K562 (cell line): ENCODE measurements around the gene EP300. TPM values are rescaled to one million over a fixed set of nuclear protein-coding genes. Genes with fewer than 3 reads are reported as not detected.

Experiments
- ATAC-seq: fragments of 200-7000 bp; cut with Tn5 transposase; 3 replicates; pipeline ENCODE4 v1.9.1; 2020; ENCODE audit warnings: moderate library complexity
- BruUV-seq: library from RNA; stranded (reverse); fragments of 400-500 nt; replicated peaks from 2 replicates; lab custom pipeline; 2021; lab: Mats Ljungman, UMichigan
- CTCF ChIA-PET: fragments of 300-600 bp; formaldehyde crosslinking; extraction: SDS; loops from one replicate; lab custom pipeline; 2021; ENCODE audit warnings: low intra/inter-chr PET ratio; lab: Yijun Ruan, JAX
- POLR2A ChIA-PET: fragments of 300-600, 350-650 bp; sonication (Branson Sonifier 250); formaldehyde crosslinking; extraction: SDS; loops from one replicate; lab custom pipeline; 2021; ENCODE audit warnings: antibody characterized with exemption, inconsistent platforms; lab: Yijun Ruan, JAX
- DNase-seq, 4 experiments: peaks; one replicate each; pipeline versions ENCODE4 v3.0.0 to v3.0.0-alpha.2; 2011 to 2018; ENCODE audit warnings: low spot score in 3 of 4, mixed read lengths in 3 of 4; ENCODE audit errors: extremely low read depth in 1 of 4
- FAIRE-seq: peaks from 2 replicates; lab custom pipeline; 2011; peaks lifted over from hg19 to GRCh38; lab: Jason Lieb, UNC
- H2AFZ ChIP-seq: 2 replicates; pipeline ENCODE4 v1.6.0; 2011; ENCODE audit warnings: low read depth, low read length, control low read depth, inconsistent platforms
- H3K27ac ChIP-seq: fragments of 200-600 bp; 3 replicates; pipeline ENCODE4 v1.8.0; 2011; ENCODE audit warnings: low read depth, mild to moderate bottlenecking, control low read depth, inconsistent platforms, low read length, moderate library complexity, mixed read lengths; ENCODE audit errors: extremely low read depth
- H3K27me3 ChIP-seq, 2 experiments: fragments of 300-600 bp in 1 of 2; 2 replicates in 1 of 2; 3 replicates in 1 of 2; pipeline versions ENCODE4 v1.6.0 to v1.8.0; 2011; ENCODE audit warnings: inconsistent platforms in 2 of 2, low read length in 2 of 2, mild to moderate bottlenecking in 1 of 2, mixed read lengths in 1 of 2, moderate library complexity in 1 of 2; ENCODE audit not compliant: control insufficient read depth in 2 of 2, insufficient read depth in 2 of 2
- H3K36me3 ChIP-seq: fragments of 300-600 bp; 3 replicates; pipeline ENCODE4 v1.8.0; 2011; ENCODE audit warnings: mild to moderate bottlenecking, low read length, inconsistent platforms; ENCODE audit not compliant: control insufficient read depth, insufficient read depth
- H3K4me1 ChIP-seq, 2 experiments: fragments of 200-600 bp in 1 of 2; replicated peaks in 1 of 2; 2 replicates in 1 of 2; 3 replicates in 1 of 2; pipeline versions ENCODE4 v1.5.1 to v1.8.0; 2011; ENCODE audit warnings: inconsistent platforms in 2 of 2, low read length in 2 of 2, mild to moderate bottlenecking in 1 of 2, mixed read lengths in 1 of 2, moderate library complexity in 1 of 2; ENCODE audit not compliant: control insufficient read depth in 2 of 2, insufficient read depth in 2 of 2
- H3K4me2 ChIP-seq: 2 replicates; pipeline ENCODE4 v1.6.1; 2011; ENCODE audit warnings: low read length, control low read depth, inconsistent platforms, mixed read lengths; ENCODE audit not compliant: insufficient read depth
- H3K4me3 ChIP-seq: fragments of 200-600 bp; sonication (generic), shearing (Covaris generic); 2 replicates; pipeline ENCODE4 v1.5.1; 2016; ENCODE audit warnings: control low read depth, inconsistent platforms
- H3K79me2 ChIP-seq: fragments of 200-600 bp; 3 replicates; pipeline ENCODE4 v1.8.0; 2011; ENCODE audit warnings: low read length, inconsistent platforms; ENCODE audit not compliant: control insufficient read depth, insufficient read depth
- H3K9ac ChIP-seq, 2 experiments: 2 replicates each; pipeline versions ENCODE4 v1.6.0 to v1.6.1; 2011; ENCODE audit warnings: low read depth in 2 of 2, low read length in 2 of 2, control low read depth in 1 of 2, inconsistent platforms in 1 of 2, mild to moderate bottlenecking in 1 of 2, mixed read lengths in 1 of 2; ENCODE audit not compliant: insufficient read depth in 1 of 2
- H3K9me1 ChIP-seq: one replicate; pipeline ENCODE4 v1.6.0; 2011; ENCODE audit warnings: inconsistent platforms, mild to moderate bottlenecking, low read length, moderate library complexity; ENCODE audit not compliant: control insufficient read depth, insufficient read depth
- H3K9me3 ChIP-seq: replicated peaks from 2 replicates; pipeline ENCODE4 v1.5.1; 2011; ENCODE audit warnings: low read depth, low read length, inconsistent platforms; ENCODE audit not compliant: control insufficient read depth, insufficient read depth
- H4K20me1 ChIP-seq: replicated peaks from 2 replicates; pipeline ENCODE4 v1.6.1; 2011; ENCODE audit warnings: low read length, inconsistent platforms, mixed read lengths; ENCODE audit not compliant: control insufficient read depth, insufficient read depth
- BMI1 ChIP-seq: fragments of 150-350 bp; IDR thresholded peaks from 2 replicates; pipeline ENCODE4 v1.6.1; 2014; ENCODE audit warnings: low read length
- DDX20 ChIP-seq: fragments of 450-650 bp; IDR thresholded peaks from 2 replicates; pipeline ENCODE4 v1.6.1; 2016; ENCODE audit warnings: missing genetic modification characterization, low read depth, mild to moderate bottlenecking, missing compliant biosample characterization, moderate library complexity
- ELF1 ChIP-seq: fragments of 200-800 bp; sonication (Bioruptor generic); IDR thresholded peaks from 2 replicates; pipeline ENCODE4 v1.6.1; 2016; ENCODE audit warnings: missing genetic modification characterization, missing compliant biosample characterization
- JUND ChIP-seq, 2 experiments: IDR thresholded peaks; 2 replicates in 1 of 2; 3 replicates in 1 of 2; pipeline ENCODE4 v1.6.1; 2011; ENCODE audit warnings: borderline replicate concordance in 2 of 2, low read depth in 2 of 2, low read length in 2 of 2, improper control_type of control experiment in 1 of 2, missing biosample characterization in 1 of 2, missing genetic modification characterization in 1 of 2, missing genetic modification reagents in 1 of 2
- MCM7 ChIP-seq, 2 experiments: fragments of 450-650 bp; IDR thresholded peaks; 2 replicates each; pipeline ENCODE4 v1.6.1; 2016 to 2018
- MIER1 ChIP-seq: fragments of 450-650 bp; IDR thresholded peaks from 2 replicates; pipeline ENCODE4 v1.6.1; 2016; ENCODE audit warnings: antibody characterized with exemption, mild to moderate bottlenecking, low read depth
- MTA2 ChIP-seq: fragments of 450-650 bp; IDR thresholded peaks from 2 replicates; pipeline ENCODE4 v1.6.1; 2016; ENCODE audit warnings: low read depth
- PHTF2 ChIP-seq: fragments of 250-450 bp; sonication (Bioruptor Pico); IDR thresholded peaks from 2 replicates; pipeline ENCODE4 v1.5.0; 2021; ENCODE audit warnings: mild to moderate bottlenecking
- POLR2H ChIP-seq: IDR thresholded peaks from 2 replicates; pipeline ENCODE4 v1.6.1; 2016; ENCODE audit warnings: missing genetic modification characterization, low read depth, mild to moderate bottlenecking, control low read depth, missing compliant biosample characterization, moderate library complexity
- STAT5A ChIP-seq: IDR thresholded peaks from 2 replicates; pipeline ENCODE4 v1.6.1; 2012; ENCODE audit warnings: low read length, inconsistent platforms, borderline replicate concordance
- TEAD2 ChIP-seq: fragments of 450-650 bp; IDR thresholded peaks from 2 replicates; pipeline ENCODE4 v1.6.1; 2016; ENCODE audit warnings: missing genetic modification characterization, control low read depth, missing compliant biosample characterization
- UBTF ChIP-seq, 2 experiments: IDR thresholded peaks; 2 replicates each; pipeline ENCODE4 v1.6.1; 2012; ENCODE audit warnings: improper control_type of control experiment in 2 of 2, low read depth in 2 of 2, low read length in 2 of 2, borderline replicate concordance in 1 of 2
- WGBS: fragments of 100-300 bp; shearing (Covaris generic); methylation state at CpG from one replicate; pipeline ENCODE4 v1.1.6; 2016; ENCODE audit warnings: low coverage, mixed read lengths; ENCODE audit not compliant: insufficient coverage; ENCODE audit errors: missing lambda C conversion rate; 5-methylcytosine and 5-hydroxymethylcytosine counted together
- in situ Hi-C: fragments of 300-500 bp; cut with MboI; formaldehyde crosslinking; loops from 4 replicates; pipeline ENCODE4 v1.15.0; 2018; ENCODE audit warnings: inconsistent platforms, mixed read lengths
- intact Hi-C: fragments of 100-400 bp; cut with micrococcal nuclease; formaldehyde crosslinking; loops from 2 replicates; pipeline ENCODE4 v1.14.2; 2022
- polyA plus RNA-seq, 8 experiments: library from polyadenylated mRNA; depleted of rRNA in 4 of 8; stranded (reverse) in 5 of 8; unstranded in 3 of 8; fragments of >200 nt; fragmentation: Nextera tagmentation in 2 of 8; fragmentation: Illumina TruSeq in 1 of 8; extraction: Ambion mirVana in 2 of 8; extraction: Trizol in 1 of 8; gene quantifications; 2 replicates each; pipeline versions ENCODE4 v1.2.1 to v1.2.3, GENCODE V29; 2011 to 2014; ENCODE audit warnings: inconsistent platforms in 1 of 8, missing spikeins in 1 of 8
- total RNA-seq, 7 experiments: library from RNA; depleted of rRNA in 6 of 7; stranded (reverse); fragments of >200 nt in 6 of 7; fragmentation: Illumina TruSeq in 2 of 7; extraction: Trizol in 2 of 7; gene quantifications; 2 replicates each; pipeline versions ENCODE4 v1.2.1 to v1.2.3, GENCODE V29; 2011 to 2021; ENCODE audit warnings: low replicate concordance in 1 of 7

Gene EP300
- total and polyA plus RNA-seq, 9 of the 15 experiments (the other 6 are each of a cell fraction or from before 2014, with no cell fraction given) = 2.2 to 28.6 (median 10.9) TPM

GRCh38 chr22:41222846-41223507 lies 130.6 kb downstream of the EP300 start:
- ChIA-PET CTCF (no interaction called here), POLR2A (interaction anchor here (0.6 to 0.8 kb wide), 2 partner anchors 10 to 1751 kb away, joined by 4 read pairs; no protein-coding TSS in a partner anchor)
- Histone ChIP-seq H3K4me3 (no peak overlapping the region), H3K4me1 (no peaks in the 10 kb centered on the region; a peak in 1 of 5 replicates), H3K36me3 (peaks cover 73% of the 10 kb centered on the region; the same call in 2 of the 3 replicates), H2AFZ (no peak overlapping the region), H3K9ac (no peak overlapping the region), H3K79me2 (no peaks in the 10 kb centered on the region), H3K27me3 (no peaks in the 10 kb centered on the region), H3K4me2 (no peak overlapping the region), H4K20me1 (no peaks in the 10 kb centered on the region), H3K27ac (no peak overlapping the region), H3K9me3 (no peaks in the 10 kb centered on the region), H3K9me1 (no peaks in the 10 kb centered on the region)
- in situ Hi-C loops = no loop called here
- TF ChIP-seq BMI1 (no peak), PHTF2 (CRISPR knock-in tag) (no peak), POLR2H (no peak), UBTF (IDR thresholded peaks at IDR 0.05; ENCODE audit: borderline replicate concordance in 1 of 2, low read depth in 2 of 2, low read length in 2 of 2) (no peak), TEAD2 (tag) (no peak), JUND (IDR thresholded peaks at IDR 0.05; ENCODE audit: borderline replicate concordance, low read depth, low read length) (no peak), JUND (tag; IDR thresholded peaks at IDR 0.05; ENCODE audit: borderline replicate concordance, low read depth, low read length) (no peak), MTA2 (no peak), MCM7 (IDR thresholded peaks at IDR 0.05) (no peak), DDX20 (no peak), STAT5A (no peak), ELF1 (no peak), MIER1 (no peak)
- DNase-seq = no peak
- BruUV-seq = no TSS peak
- WGBS = 90% methylated on average over 6 of the region's 9 CpGs
- no peak for FAIRE-seq
- ATAC-seq = no peak
- intact Hi-C loops = no loop called here
